ENCODE results near the gene DIO1. TPM values are rescaled to one million over a fixed set of nuclear protein-coding genes. Genes with fewer than 3 reads are reported as not detected.
"Not testable (repeated sequence)": the region's sequence is repeated elsewhere in the genome, so short reads cannot be mapped to it uniquely, and the experiment has no call there.

DIO1 gene
- total RNA-seq, 1 donor from 2014 or later: not detected

DNA sequence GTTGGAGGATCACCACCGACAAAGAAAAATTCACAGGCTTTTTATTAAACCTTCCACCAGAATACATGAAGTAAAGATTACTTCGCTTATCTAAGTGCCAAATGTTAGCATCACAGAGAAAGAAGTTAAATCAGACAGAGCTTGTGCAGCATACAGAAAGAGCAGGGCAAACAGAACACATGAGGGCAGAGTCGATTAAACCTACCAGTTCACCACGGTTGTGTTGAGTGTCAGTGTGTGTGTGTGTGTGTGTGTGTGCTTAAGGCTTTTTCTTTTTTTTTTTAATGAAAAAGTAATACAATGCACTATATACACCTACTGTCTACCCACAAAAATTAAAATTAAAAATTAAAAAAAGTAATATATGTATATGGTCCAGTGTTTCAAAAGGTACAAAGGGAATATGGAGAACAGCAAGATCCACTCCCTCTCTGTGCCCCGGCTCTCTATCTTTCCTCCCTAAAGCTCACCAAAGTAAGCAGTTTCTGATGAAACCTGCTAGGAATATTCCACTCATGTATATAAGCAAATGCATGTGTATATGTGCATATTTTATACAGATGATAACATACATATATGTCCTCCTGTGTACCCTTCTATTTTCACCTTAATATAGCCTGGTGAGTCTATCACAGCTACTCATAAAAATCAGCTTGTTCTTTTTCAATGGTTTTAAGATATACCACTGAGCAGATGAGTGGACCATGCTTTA lies 22.1 kb upstream of the DIO1 start:
- H3K27me3 ChIP-seq (ENCODE audit: control insufficient read depth in 3 of 3, insufficient read depth in 3 of 3, low read length in 3 of 3): no peaks in the 10 kb centered on the region
- peaks cover 17 to 46% (median 44%) of the 10 kb centered on the region in 3 donors for H3K36me3 ChIP-seq (ENCODE audit: control insufficient read depth in 3 of 3, insufficient read depth in 3 of 3, low read length in 3 of 3)
- no peak overlapping the region for H3K27ac ChIP-seq (ENCODE audit: low read depth, low read length)
- H3K4me1 ChIP-seq (ENCODE audit: control insufficient read depth in 3 of 3, insufficient read depth in 3 of 3, low read length in 3 of 3): no peaks in the 10 kb centered on the region
- H3K9ac ChIP-seq (ENCODE audit: low read depth in 1 of 3, low read length in 3 of 3): no peak overlapping the region
- no peaks in the 10 kb centered on the region for H3K9me3 ChIP-seq (ENCODE audit: control insufficient read depth in 3 of 3, low read length in 3 of 3)
- H3K4me3 ChIP-seq (ENCODE audit: low read length in 3 of 3): no peak overlapping the region

DNA sequence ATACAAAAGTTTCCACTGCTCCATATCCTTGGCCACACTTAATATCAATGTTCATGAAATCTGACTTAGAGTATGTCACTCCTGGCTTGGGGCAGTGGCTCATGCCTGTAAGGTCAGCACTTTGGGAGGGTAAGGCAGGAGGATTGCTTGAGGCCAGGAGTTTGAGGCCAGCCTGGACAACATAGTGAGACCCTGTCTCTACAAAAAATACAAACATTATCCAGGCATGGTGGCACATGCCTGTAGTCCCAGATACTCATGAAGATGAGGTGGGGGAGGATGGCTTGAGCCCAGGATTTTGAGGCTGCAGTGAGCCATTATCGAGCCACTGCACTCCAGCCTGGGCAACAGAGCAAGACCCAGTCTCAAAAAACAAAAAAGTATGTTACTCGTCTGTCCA lies 18.8 kb upstream of the DIO1 start:
- H3K4me1 ChIP-seq (ENCODE audit: control insufficient read depth in 3 of 3, insufficient read depth in 3 of 3, low read length in 3 of 3); H3K9me3 ChIP-seq (ENCODE audit: control insufficient read depth in 3 of 3, low read length in 3 of 3); H3K27ac ChIP-seq (ENCODE audit: low read depth, low read length); H3K9ac ChIP-seq (ENCODE audit: low read depth in 1 of 3, low read length in 3 of 3); H3K27me3 ChIP-seq (ENCODE audit: control insufficient read depth in 3 of 3, insufficient read depth in 3 of 3, low read length in 3 of 3); H3K4me3 ChIP-seq (ENCODE audit: low read length in 3 of 3): not testable (repeated sequence)
- H3K36me3 ChIP-seq (ENCODE audit: control insufficient read depth in 3 of 3, insufficient read depth in 3 of 3, low read length in 3 of 3): peaks cover 21 to 50% (median 43%) of the 10 kb centered on the region in 3 donors

DNA sequence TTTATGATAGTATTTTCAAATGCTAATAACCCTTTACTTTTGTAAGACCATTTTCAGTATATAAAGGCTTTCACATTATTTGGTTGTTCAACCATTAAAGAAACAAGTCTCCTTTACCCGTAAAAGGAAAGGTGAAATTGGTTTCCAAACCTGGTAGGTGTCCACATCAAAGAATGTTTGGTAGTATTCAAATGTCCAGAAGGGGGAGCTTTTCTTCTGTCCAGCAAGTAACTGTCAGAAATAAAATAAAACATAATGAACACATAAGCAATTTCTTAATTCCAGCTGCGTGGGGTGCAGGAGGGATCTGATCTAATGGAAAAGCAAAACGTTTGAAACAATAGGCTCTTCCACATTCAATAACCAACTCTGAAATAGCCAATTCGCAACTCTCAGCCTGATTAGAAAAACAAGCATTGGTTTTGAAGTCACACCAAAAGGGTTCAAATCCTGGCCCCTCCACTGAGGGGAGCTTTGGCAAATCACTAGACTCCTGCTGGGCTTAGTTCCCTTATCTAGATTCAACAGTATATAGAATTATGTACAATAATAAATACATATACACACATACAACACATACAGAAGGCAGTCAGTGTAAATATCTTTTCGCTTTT lies 15.4 kb upstream of the DIO1 start:
- Histone ChIP-seq H3K27me3 (ENCODE audit: control insufficient read depth in 3 of 3, insufficient read depth in 3 of 3, low read length in 3 of 3) (no peaks in the 10 kb centered on the region), H3K27ac (ENCODE audit: low read depth, low read length) (no peak overlapping the region), H3K4me3 (ENCODE audit: low read length in 3 of 3) (no peak overlapping the region), H3K9me3 (ENCODE audit: control insufficient read depth in 3 of 3, low read length in 3 of 3) (no peaks in the 10 kb centered on the region), H3K9ac (ENCODE audit: low read depth in 1 of 3, low read length in 3 of 3) (no peak overlapping the region), H3K36me3 (ENCODE audit: control insufficient read depth in 3 of 3, insufficient read depth in 3 of 3, low read length in 3 of 3) (peaks cover 19 to 40% (median 39%) of the 10 kb centered on the region in 3 donors), H3K4me1 (ENCODE audit: control insufficient read depth in 3 of 3, insufficient read depth in 3 of 3, low read length in 3 of 3) (no peaks in the 10 kb centered on the region)

DNA sequence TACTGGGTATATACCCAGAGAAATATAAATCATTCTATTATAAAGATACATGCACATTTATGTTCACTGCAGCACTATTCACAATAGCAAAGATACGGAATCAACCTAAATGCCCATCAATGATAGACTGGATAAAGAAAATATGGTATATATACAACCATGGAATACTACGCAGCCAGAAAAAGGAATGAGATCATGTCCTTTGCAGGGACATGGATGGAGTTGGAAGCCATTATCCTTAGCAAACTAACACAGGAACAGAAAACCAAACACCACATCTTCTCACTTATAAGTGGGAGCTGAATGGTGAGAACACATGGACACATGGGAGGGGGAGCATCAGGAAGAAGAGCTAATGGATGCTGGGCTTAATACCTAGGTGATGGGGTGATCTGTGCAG lies 12.1 kb upstream of the DIO1 start:
- H3K4me3 ChIP-seq (ENCODE audit: low read length in 3 of 3); H3K9me3 ChIP-seq (ENCODE audit: control insufficient read depth in 3 of 3, low read length in 3 of 3); H3K4me1 ChIP-seq (ENCODE audit: control insufficient read depth in 3 of 3, insufficient read depth in 3 of 3, low read length in 3 of 3); H3K9ac ChIP-seq (ENCODE audit: low read depth in 1 of 3, low read length in 3 of 3); H3K27ac ChIP-seq (ENCODE audit: low read depth, low read length); H3K27me3 ChIP-seq (ENCODE audit: control insufficient read depth in 3 of 3, insufficient read depth in 3 of 3, low read length in 3 of 3): not testable (repeated sequence)
- H3K36me3 ChIP-seq (ENCODE audit: control insufficient read depth in 3 of 3, insufficient read depth in 3 of 3, low read length in 3 of 3): peaks cover 23 to 39% (median 34%) of the 10 kb centered on the region in 3 donors

DNA sequence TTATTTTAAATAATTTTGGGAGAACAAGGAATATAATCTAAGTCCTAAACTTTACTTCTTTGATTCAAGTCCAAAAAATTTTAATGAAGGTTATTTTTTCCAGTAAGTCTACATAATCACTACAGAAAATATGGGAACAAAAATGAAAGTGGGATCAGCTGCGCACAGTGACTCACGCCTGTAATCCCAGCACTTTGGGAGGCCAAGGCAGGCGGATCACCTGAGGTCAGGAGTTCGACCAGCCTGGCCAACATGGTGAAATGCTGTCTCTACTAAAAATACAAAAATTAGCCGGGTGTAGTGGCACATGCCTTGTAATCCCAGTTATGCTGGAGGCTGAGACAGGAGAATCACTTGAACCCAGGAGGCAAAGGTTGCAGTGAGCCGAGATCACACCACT lies 10.4 kb upstream of the DIO1 start:
- H3K27ac ChIP-seq (ENCODE audit: low read depth, low read length); H3K9me3 ChIP-seq (ENCODE audit: control insufficient read depth in 3 of 3, low read length in 3 of 3); H3K4me1 ChIP-seq (ENCODE audit: control insufficient read depth in 3 of 3, insufficient read depth in 3 of 3, low read length in 3 of 3); H3K27me3 ChIP-seq (ENCODE audit: control insufficient read depth in 3 of 3, insufficient read depth in 3 of 3, low read length in 3 of 3); H3K9ac ChIP-seq (ENCODE audit: low read depth in 1 of 3, low read length in 3 of 3); H3K4me3 ChIP-seq (ENCODE audit: low read length in 3 of 3): not testable (repeated sequence)
- peaks cover 18 to 34% (median 29%) of the 10 kb centered on the region in 3 donors for H3K36me3 ChIP-seq (ENCODE audit: control insufficient read depth in 3 of 3, insufficient read depth in 3 of 3, low read length in 3 of 3)

DNA sequence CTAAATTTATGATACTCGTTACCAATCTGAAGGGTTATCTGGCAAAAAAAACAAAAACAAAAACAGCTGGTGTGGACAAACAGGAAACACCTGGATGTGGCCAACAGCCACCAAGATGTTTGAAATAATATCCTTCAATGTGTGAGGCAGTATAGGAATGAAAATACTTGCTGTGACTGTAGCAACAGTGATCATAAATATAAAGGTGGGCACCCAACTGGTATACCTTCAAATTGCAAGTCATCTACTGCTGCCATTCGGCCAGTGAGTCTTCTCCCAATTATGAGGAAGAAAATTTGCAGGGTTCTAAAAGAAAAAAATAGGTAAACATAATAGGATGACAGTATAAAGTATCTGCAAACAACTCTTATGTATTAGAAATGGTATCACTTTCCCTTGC lies 5.3 kb upstream of the DIO1 start:
- Histone ChIP-seq H3K9me3 (ENCODE audit: control insufficient read depth in 3 of 3, low read length in 3 of 3) (no peaks in the 10 kb centered on the region), H3K36me3 (ENCODE audit: control insufficient read depth in 3 of 3, insufficient read depth in 3 of 3, low read length in 3 of 3) (peaks cover 14 to 17% (median 17%) of the 10 kb centered on the region in 3 donors), H3K27me3 (ENCODE audit: control insufficient read depth in 3 of 3, insufficient read depth in 3 of 3, low read length in 3 of 3) (no peaks in the 10 kb centered on the region), H3K9ac (ENCODE audit: low read depth in 1 of 3, low read length in 3 of 3) (peak overlapping the region in 1 of 3 donors; percentile 98), H3K4me1 (ENCODE audit: control insufficient read depth in 3 of 3, insufficient read depth in 3 of 3, low read length in 3 of 3) (peaks cover 9 to 13% (median 10%) of the 10 kb centered on the region in 3 donors), H3K4me3 (ENCODE audit: low read length in 3 of 3) (peak overlapping the region in 1 of 3 donors; percentile 18), H3K27ac (ENCODE audit: low read depth, low read length) (peak overlapping the region; percentile 76)

DNA sequence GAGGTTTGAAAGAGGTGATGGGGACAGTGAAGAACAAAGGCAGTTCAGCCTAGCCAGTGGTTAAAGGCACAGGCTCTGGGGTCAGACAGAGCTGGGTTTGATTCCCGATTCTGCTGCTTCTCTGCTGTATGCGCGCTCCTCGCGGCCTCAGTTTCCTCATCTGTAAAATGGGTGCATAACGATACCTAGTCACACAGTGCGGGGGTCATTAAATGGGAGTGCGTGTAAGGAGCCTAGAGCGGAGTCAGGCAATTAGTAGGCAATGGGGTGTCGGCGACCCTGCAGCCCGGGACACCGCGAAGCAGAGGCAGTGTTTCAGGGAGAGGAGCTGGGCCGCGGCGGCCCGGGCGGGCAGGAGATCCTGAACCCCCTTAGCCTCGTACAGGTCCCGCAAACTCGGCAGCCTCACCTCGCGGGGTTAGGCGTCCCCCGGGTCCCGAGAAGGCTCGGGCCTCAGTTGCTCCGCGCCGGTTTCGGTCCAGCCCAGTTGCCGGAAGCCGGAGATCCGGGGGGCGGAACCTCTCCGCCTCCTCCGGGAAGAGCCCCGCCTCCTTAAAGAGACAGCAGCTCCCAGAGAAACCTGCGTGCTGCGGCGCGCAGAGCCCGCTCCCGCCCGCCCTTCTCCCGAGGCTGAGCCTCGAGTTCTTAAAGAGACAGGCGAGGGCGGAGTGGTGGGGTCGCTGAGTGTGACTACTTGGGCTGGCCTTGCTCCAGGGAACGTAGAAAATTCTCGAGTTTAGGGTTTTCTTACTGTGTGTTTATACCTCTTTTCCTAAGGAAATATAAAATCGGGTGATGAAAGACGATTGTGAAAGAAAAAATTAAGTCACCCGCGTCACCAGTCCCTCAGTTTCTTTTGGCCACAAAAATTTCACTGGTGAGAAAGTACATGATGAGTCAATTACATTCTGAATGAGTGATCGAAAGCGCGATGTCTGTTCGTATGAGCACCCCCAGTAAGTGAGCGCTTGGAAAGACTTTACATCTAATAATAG lies 4.4 kb upstream of the DIO1 start, which contains the start of gene YIPF1:
Gene YIPF1 (minus strand): TSS at position 494 of the 995 bp plus-strand sequence. CDS start 860 bp downstream, outside the sequence.
- peaks cover 13 to 17% (median 16%) of the 10 kb centered on the region in 3 donors for H3K36me3 ChIP-seq (ENCODE audit: control insufficient read depth in 3 of 3, insufficient read depth in 3 of 3, low read length in 3 of 3)
- peak within 1 kb of the TSS; percentile 92 to 98 (median 93) for H3K9ac ChIP-seq (ENCODE audit: low read depth in 1 of 3, low read length in 3 of 3)
- H3K9me3 ChIP-seq (ENCODE audit: control insufficient read depth in 3 of 3, low read length in 3 of 3): no peaks in the 10 kb centered on the region
- no peaks in the 10 kb centered on the region for H3K27me3 ChIP-seq (ENCODE audit: control insufficient read depth in 3 of 3, insufficient read depth in 3 of 3, low read length in 3 of 3)
- H3K4me1 ChIP-seq (ENCODE audit: control insufficient read depth in 3 of 3, insufficient read depth in 3 of 3, low read length in 3 of 3): peaks cover 9 to 13% (median 10%) of the 10 kb centered on the region in 3 donors
- peak within 1 kb of the TSS; percentile 99 to 100 (median 99) for H3K4me3 ChIP-seq (ENCODE audit: low read length in 3 of 3)
- H3K27ac ChIP-seq (ENCODE audit: low read depth, low read length): peak within 1 kb of the TSS; percentile 76

DNA sequence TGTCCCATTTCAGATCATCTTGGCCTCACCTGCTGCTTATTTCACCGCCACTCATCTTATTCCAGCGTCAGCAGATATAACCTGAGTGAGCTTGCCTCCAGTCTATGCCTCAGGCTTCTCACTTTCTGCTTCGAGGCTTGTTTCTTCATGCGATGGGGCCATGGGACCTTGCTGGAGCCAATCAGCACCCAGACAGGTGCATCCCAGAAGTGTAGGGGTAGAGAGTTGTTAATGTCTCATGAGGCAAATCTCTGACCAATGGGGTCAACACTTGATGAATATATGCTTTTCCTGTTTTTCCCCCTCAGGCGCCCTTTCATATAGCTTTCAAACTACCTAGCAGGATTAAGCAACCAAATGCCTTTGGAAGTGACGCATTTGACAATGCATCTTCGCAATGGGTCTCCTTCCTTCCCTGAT lies 3.5 kb upstream of the DIO1 start:
- Histone ChIP-seq H3K9me3 (ENCODE audit: control insufficient read depth in 3 of 3, low read length in 3 of 3) (no peaks in the 10 kb centered on the region), H3K36me3 (ENCODE audit: control insufficient read depth in 3 of 3, insufficient read depth in 3 of 3, low read length in 3 of 3) (peaks cover 11 to 17% (median 13%) of the 10 kb centered on the region in 3 donors), H3K27me3 (ENCODE audit: control insufficient read depth in 3 of 3, insufficient read depth in 3 of 3, low read length in 3 of 3) (no peaks in the 10 kb centered on the region), H3K27ac (ENCODE audit: low read depth, low read length) (peak overlapping the region; percentile 76), H3K4me3 (ENCODE audit: low read length in 3 of 3) (peak overlapping the region; percentile 99 to 100 (median 99)), H3K4me1 (ENCODE audit: control insufficient read depth in 3 of 3, insufficient read depth in 3 of 3, low read length in 3 of 3) (peaks cover 9 to 13% (median 10%) of the 10 kb centered on the region in 3 donors), H3K9ac (ENCODE audit: low read depth in 1 of 3, low read length in 3 of 3) (peak overlapping the region; percentile 92 to 98 (median 93))

DNA sequence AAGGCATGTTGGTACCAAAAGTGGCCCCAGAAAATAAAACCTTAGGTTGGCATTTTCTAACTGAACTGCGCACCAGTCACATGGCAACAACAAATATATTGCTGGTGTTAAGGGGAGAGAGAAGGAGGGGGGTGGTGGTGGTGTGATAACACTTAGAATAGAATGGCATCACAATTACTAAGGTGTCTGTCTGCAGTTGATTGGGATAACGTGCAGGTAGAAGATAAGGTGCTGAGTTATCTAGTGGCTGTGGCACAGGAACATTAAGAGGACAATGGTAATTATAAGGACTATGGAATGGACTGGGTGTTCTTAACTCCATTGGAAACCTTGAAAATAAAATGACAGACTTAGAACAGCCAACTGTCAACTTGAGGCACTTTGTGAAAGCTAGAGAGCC lies 3.0 kb upstream of the DIO1 start:
- H3K27me3 ChIP-seq (ENCODE audit: control insufficient read depth in 3 of 3, insufficient read depth in 3 of 3, low read length in 3 of 3): no peaks in the 10 kb centered on the region
- H3K4me3 ChIP-seq (ENCODE audit: low read length in 3 of 3): no peak overlapping the region
- peaks cover 9 to 15% (median 11%) of the 10 kb centered on the region in 3 donors for H3K36me3 ChIP-seq (ENCODE audit: control insufficient read depth in 3 of 3, insufficient read depth in 3 of 3, low read length in 3 of 3)
- no peak overlapping the region for H3K9ac ChIP-seq (ENCODE audit: low read depth in 1 of 3, low read length in 3 of 3)
- H3K27ac ChIP-seq (ENCODE audit: low read depth, low read length): no peak overlapping the region
- peaks cover 9 to 13% (median 10%) of the 10 kb centered on the region in 3 donors for H3K4me1 ChIP-seq (ENCODE audit: control insufficient read depth in 3 of 3, insufficient read depth in 3 of 3, low read length in 3 of 3)
- no peaks in the 10 kb centered on the region for H3K9me3 ChIP-seq (ENCODE audit: control insufficient read depth in 3 of 3, low read length in 3 of 3)
